NCI-H345 (cell line): ENCODE measurements around the gene EML4.
"Not testable (repeated sequence)": the region's sequence is repeated elsewhere in the genome, so short reads cannot be mapped to it uniquely, and the experiment has no call there.

Experiments
- DNase-seq: peaks from one replicate; lab custom pipeline; 2025; lab: John Stamatoyannopoulos, UW

The EML4 gene

DNA sequence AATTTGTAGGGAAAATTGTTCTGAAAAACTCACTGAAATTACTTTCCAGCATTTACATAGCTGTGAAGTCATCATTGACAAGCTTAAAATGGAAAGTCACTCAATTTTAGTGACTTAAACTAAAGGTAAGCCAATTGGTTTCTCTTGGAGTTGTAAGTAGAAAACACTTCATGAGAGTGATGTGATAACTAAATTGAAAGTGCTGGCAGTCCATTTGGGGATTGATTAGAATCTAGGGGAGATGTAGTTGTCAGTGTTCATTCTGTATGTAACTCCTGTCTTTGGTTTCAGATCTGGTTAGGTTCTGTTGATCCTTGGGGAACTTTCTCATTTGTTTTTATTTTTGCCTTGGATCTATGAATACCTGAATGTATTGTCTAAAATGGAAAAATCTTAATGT, 138.0 kb downstream of the EML4 start:
- no peak for DNase-seq

DNA sequence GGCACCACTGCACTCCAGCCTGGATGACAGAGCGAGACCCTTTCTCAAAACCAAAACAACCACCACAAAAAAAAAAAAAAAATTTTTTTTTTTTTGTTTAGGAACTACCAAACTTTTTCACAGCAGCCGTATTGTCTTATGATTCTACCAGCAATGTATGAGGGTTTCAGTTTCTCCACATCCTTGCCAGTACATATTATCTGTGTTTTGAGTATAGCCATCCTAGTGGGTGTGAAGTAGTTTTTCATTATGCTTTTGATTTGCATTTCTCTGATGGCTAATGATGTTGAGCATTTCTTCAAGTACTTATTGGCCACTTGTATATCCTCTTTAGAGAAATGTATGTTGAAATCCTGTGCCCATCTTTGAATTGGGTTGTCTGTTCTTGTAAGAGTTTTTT, 140.2 kb downstream of the EML4 start:
- no peak for DNase-seq

DNA sequence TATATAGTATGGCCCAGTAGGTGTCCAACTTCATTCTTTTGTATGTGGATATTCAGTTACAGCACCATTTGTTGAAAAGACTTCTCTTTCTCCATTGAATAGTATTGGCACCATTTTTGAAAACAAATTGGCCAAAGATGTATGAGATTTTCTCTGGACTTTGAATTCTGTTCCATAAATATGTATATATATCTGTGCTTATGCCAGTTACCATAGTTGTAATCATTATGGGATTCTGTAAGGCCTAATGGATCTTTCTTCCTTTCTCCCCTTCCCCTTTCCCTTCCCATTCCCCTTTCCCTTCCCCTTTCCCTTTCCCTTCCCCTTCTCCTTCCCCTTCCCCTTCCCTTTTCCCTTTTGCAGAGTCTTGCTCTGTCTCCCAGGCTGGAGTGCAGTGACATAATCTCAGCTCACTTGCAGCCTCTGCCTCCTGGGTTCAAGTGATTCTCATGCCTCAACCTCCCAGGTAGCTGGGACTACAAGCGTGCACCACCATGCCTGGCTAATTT, 140.9 kb downstream of the EML4 start:
- DNase-seq, result no peak

DNA sequence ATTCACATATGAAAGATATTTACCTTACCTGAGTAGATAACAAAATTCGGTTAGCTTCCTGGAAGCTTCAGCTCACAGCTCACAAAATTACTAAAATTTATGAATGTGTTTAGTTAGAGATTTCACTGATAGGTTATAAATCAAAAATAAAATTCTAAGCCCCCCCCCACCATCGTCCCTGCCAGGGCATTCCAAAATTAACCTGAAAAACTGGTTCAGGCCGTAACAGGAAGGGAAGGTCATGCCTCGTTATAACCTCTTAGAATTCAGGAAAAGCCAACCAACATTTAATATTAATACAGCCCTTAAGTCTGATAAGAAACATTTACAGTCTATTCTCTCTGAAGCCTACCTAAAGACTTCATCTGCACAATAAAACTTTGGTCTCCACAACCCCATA, 143.0 kb downstream of the EML4 start:
- no peak for DNase-seq

DNA sequence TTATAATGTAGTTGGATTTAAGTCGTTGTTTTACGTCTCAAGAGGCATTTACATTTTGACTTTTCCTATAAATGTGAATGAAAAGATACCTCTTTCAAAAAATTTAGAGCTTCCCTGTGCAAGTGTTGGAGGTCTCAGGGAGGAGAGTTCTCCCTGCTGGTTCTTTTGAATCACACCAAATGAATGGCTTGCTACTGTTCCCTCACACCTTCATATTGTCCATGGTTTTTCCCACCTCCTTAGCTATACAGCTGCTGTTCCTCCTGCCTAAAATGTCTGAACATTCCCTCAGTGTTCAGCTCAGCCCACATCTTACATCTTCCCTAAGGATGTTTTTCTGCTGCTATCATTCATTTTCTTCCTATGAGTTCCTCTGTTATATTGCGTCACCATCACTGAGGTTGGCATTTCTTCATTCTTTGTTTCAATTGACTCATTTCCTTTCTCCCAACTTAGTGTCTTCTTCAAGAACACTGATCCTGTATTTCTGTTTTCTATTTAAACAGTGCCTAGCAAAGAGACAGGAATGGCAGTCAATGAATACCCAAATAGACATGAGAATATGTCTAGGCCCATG, 145.8 kb downstream of the EML4 start:
- no peak for DNase-seq

DNA sequence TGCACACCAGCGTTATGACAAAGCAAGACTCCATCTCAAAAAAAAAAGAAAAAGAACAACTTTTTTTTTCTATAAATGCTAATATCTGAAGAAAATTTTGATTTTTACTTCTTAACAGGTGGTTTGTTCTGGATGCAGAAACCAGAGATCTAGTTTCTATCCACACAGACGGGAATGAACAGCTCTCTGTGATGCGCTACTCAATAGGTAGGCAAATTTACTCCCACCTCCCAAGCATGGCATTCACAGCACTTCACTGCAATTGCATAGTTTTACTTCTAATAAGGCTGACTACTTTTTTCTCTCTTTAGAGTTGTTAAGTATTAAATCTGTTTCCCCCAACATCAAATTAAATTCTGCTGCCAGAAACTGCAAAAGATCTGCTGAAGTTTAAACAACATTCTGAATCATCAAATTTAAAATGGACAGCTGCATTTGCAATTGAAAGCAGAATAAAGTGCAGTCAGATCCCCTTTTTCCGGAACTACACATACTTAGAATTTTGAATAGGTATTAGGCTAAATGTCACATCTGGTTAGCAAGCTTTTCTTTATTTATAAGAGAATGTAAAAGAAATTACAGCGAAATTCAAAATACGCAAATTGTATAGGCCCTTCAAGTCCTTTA, 146.8 kb downstream of the EML4 start:
- no peak for DNase-seq

DNA sequence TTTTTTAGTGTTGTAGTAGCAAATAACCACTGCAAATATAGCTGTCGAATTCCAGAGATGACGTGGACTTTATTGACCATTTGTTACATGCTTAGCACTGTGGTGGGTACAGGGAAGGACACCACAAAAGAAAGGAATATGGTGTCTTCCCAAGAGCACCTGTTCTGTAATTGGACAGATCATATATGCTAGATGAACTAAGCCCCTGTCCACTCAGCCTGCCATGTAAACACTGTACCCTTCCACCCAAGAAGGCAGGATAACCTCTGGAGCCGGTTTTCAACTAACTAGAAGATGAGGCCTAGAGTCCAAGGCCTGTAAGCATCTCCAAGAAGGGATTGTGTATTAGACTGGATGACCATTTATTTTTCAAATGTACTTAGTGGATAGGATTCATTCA, 147.8 kb downstream of the EML4 start:
- DNase-seq, result no peak

DNA sequence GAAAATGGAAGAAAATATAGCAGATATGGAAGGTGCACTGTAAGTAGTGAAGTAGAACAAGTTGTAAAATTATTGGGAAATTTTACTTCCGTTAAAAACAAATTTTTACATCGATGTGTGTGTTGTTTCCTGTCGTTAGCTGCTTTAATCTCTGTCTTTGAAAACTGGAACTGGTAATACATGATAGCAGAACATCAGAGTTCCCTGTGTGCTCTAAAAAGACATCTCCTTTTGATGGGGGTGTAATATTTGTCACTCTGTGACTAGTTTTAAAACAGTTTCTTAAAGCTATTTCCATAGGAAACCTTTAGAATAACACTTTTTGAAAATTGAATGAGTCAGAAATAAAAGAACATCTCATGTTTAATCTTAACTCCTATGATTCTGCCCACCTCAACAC, 148.3 kb downstream of the EML4 start:
- DNase-seq, result no peak

DNA sequence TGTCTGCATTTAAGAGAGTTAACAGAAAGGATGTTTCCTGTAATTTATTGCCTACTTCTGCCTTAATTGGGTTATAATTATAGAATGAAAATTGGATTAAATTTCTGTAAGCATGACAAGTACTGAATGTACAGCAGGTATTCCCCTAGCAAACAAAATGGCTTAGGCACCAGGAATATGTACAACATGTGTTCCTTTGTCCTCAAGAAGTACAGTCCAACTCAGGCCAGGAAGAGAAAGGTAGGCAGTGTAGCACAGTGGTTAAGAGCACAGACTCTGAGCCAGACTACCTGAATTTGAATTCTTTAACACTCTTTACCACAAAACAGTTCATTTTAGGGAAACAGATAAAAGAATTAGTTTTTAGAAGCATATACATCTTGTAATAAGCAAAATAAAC, 148.8 kb downstream of the EML4 start:
- no peak for DNase-seq

DNA sequence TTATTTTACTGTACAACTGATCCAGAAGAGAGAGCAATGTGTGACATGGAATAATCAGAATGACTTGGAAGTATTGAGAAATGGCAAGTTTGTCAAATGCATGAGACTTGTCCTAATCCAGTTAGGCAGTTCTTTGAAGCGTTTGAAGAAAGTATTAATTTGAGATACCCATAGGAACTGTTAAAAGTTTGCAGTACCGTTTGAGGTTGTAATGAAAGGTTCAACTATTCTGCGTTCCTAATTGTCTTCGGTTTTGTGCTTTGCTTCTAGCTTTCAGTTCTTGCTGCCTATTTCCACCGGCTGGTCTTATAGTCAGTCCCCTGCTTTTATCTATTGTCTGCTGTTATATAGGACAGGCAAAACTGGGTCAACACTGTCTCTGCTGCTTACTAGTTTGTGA, 150.1 kb downstream of the EML4 start:
- DNase-seq, result no peak

DNA sequence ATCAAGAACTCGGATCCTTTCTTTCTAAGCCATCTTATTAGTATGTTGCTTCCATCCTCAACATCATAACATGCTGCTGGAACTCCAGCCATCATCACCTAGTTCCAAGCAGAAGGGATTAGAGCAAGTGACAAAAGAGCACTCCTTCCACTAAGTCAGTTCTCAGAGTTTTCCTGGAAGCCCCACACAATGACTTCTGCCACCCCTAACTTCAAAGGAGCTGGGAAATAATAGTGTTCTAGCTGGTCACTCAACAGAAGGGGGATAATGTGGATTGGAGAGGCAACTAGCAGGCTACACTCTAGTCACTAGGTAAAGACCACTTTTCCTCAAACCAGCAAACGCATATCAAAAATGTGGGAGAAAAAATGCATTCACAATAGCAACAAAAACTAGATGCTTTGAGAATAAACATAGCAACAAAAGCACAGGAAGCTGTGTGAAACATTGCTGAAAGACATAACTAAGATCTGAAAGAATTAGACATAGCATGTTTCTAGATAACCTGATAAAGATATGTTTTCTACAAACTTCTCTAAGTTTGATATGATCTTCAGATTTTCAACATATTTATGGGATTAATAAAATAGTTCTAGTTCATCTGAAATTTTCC, 152.4 kb downstream of the EML4 start:
- DNase-seq, result no peak

DNA sequence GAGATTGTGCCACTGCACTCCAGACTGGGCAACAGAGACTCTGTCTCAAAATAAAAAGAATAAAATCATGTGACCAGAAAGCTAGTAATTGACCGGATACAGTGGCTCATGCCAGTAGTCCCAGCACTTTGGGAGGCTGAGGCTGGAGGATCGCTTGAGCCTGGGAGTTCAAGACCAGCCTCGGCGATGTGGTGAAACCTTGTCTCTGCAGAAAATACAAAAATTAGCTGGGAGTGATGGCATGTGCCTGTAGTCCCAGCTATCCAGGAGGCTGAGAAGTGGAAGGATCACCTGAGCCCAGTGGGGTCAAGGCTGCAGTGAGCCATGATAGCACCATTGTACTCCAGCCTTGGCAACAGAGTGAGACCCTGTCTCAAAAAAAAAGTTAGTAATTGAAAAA, 155.1 kb downstream of the EML4 start:
- DNase-seq, result no peak

DNA sequence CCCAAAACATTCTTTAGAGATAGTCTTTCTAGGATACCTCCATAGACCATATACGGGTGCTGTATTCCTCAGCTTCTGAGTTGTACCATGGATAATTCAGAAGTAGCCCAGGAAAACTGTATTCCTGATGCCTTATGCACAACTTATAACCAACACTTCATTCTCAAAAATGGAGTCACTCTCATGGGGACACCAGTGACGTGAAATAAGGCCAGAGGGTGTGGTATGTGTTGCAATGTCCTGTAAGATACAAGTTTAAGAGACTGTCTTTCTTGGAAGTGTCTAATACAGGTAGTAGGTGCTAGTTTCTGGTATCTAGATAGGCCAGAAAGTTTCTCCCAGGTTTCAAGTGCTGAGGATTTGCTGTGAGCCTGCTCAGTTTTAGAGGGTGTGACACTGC, 155.8 kb downstream of the EML4 start:
- no peak for DNase-seq

DNA sequence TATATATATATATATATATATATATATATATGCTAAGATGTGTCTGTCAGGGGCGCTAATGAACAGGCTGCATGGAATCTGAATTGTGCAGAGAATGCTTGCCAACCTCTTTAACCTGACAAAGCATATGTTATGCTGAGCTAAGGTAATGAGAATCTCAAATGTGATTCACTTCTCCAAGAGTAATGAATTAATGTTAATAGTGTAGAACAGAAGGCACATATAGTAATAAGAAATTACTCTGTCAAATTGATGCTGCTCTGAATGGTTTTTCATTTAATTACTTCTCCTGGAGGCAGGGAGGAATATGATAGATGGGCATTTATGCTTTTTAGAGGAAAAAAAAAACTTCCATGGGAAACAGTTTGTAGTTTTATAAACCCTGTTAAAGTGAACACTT, 156.5 kb downstream of the EML4 start:
- DNase-seq, result no peak

DNA sequence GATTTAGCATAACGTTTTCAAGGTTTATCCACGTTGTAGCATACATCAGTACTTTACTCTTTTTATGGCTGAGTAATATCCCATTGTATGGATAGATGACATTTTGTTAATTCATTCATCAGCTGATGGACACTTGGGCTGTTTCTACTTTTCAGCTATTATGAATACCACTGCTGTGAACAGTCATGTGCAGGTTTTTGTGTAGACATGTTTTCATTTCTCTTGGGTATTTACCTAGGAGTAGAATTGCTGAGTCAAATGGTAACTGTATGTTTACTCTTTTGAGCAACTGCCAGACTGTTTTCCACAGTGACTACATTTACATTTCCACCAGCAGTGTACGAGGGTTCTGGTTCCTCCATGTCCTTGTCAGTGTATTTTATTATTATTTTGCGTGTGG, 158.0 kb downstream of the EML4 start:
- DNase-seq, result peak; percentile 64

DNA sequence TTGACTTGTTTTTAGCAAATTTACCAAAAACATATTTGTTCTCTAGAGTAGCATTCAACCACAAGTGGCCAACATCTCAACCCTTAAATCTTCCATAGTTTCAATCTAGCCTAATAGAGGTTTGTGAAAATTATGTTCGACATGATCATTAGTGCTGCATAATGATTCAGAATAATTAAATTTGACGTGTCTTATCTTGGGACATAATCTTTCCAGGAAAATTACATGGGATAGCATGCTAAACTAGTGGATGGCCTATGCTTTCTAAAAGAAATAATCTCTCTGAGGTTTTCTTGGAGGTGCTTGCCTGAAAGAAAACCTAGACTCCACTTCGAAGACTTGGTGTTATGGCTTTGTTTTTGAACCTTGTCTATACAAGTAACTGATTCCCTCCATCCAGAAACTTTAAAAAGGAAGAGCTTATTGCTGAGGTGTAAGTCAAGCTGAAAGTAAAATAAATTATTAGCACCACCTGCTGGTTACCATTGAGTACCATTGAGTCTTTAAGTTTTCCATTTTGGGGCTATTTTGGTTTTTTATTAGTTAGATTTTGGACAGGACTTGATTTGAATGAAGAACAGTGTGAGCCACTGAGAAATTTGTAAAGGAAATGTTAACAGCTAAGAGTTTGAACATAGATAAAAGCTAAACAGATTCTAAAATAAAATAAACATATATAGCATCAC, 159.1 kb downstream of the EML4 start:
- peak; percentile 2 for DNase-seq

DNA sequence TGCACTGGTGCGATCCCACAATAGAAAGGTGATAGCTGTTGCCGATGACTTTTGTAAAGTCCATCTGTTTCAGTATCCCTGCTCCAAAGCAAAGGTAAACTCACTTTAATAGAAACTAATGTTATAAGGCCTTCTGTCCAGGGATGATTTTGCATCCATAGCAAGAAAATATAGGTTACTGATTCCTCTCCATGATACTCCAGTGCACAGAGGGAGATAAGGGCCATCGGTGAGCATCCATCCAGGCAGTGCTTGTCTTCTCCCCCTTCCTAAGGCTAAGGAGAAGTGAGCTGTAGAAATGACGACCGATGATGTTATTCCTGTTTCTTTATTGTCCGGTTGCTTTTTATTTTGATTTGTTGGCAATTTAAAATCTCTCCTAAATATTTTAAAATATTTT, 159.8 kb downstream of the EML4 start:
- DNase-seq, result no peak

DNA sequence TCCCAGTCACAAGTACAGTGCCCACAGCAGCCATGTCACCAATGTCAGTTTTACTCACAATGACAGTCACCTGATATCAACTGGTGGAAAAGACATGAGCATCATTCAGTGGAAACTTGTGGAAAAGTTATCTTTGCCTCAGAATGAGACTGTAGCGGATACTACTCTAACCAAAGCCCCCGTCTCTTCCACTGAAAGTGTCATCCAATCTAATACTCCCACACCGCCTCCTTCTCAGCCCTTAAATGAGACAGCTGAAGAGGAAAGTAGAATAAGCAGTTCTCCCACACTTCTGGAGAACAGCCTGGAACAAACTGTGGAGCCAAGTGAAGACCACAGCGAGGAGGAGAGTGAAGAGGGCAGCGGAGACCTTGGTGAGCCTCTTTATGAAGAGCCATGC, 160.6 kb downstream of the EML4 start:
- DNase-seq, result no peak

DNA sequence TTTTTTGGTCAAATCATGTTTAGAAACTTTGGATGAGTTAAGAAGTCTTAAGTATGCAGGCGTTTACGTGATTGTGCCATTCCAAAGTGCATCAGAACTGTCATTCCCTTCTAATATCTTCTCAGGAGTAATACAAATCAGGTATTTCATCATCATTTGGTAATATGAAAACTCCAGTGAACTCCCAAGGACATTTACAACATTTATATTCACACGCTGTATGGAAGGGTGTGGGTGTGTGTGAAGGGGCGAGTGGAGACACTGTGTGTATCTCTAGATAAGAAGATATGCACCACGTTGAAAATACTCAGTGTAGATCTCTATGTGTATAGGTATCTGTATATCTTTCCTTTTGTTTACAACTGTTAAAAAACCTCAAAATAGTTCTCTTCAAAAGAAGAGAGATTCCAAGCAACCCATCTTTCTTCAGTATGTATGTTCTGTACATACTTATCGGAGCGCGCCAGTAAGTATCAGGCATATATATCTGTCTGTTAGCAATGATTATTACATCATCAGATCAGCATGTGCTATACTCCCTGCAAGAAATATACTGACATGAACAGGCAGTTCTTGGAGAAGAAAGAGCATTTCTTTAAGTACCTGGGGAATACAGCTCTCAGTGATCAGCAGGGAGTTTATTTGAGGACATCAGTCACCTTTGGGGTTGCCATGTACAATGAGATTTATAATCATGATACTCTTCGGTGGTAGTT, 162.6 kb downstream of the EML4 start:
- no peak for DNase-seq

DNA sequence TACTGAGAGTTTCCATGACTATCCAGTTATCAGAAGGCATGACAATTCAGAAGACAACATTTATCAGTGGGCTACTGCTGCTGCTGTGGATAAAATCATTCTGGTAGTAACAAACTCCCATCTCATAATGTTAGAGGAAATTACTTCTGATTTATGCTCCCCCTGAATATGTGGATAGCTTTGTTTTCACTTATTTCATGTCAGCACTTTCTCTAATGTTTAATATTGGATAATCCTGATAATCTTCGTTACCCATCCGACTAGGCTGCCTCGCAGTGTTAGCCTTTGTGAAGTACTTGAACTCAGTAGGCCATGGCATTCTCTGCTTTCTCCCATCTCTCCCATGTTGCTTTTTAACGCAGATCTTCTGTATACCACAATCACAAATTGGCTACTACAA, 163.4 kb downstream of the EML4 start:
- DNase-seq, result no peak

DNA sequence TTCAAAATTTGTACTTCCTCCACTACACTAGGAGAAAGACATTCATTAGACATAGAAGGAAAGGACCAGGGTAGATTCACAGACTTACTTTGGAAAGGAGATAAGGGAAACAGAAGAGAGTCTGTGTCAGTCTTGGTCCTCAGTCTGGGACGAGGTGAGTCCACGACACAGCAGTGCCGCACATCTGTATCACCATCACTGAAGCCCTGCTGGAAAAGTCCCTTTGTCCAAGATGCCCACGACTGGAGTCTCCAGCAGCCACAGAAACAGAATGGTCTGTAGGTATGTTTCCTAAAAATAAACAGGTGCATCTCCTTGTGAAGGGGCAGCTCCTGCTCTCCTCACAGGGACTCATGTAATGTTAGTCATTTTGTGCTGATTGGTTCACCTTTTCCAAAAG, 164.4 kb downstream of the EML4 start:
- no peak for DNase-seq

DNA sequence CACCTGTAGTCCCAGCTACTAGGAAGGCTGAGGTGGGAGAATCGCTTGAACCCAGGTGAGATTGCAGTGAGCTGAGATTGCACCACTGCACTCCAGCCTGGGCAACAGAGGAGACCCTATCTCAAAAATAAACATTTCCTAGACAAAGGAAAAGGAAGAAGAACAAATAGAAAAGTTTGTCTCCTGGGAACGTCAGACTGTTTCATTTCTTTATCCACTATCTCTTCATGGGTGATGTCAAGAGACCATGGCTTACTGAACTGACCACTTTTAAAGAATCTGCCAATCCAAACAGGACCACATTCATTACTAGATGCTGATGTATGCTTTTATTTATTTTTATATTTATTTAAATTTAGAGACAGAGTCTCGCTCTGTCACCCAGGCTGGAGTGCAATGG, 165.1 kb downstream of the EML4 start:
- no peak for DNase-seq

DNA sequence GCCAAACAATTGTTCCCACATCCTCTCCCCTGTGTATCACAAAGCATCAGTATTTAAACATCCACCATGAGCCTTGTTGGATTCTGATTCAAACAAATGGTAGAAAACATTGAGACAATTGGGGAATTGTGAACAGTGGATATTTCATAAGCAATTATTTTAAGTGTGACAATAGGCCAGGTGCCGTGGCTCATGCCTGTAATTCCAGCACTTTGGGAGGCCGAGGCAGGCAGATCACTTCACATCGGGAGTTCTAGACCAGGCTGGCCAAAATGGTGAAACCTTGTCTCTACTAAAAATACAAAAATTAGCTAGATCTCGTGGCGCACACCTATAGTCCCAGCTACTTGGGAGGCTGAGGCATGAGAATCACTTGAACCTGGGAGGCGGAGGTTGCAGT, 165.7 kb downstream of the EML4 start:
- DNase-seq, result not testable (repeated sequence)
